Head of caudate nucleus (tissue), 42 donors: Measurements from ENCODE around the gene C6orf163.

Source experiments
- DNase-seq, 42 donors: peaks; one replicate each; pipeline versions ENCODE4 v3.0.0 to v3.0.0-alpha.2; 2020 to 2021; ENCODE audit warnings: mixed read lengths in 7 of 42
- intact Hi-C: fragments of 100-400 bp; cut with DNase I; formaldehyde crosslinking; loops from one replicate; pipeline ENCODE4 v1.15.0; 2022

The C6orf163 gene

GRCh38 chr6:87350516-87350915 lies 5.9 kb downstream of the C6orf163 start:
- no peak for DNase-seq
- intact Hi-C loops: no loop called here

- intact Hi-C loops: no loop called here
- DNase-seq: no peak
Observed at GRCh38 chr6:87351583-87351982, 7.0 kb downstream of the C6orf163 start.

GRCh38 chr6:87356181-87356580 lies 11.6 kb downstream of the C6orf163 start:
- intact Hi-C loops: no loop called here
- no peak for DNase-seq

GRCh38 chr6:87357479-87358196 lies 13.0 kb downstream of the C6orf163 start:
- intact Hi-C loops: no loop called here
- no peak for DNase-seq

GRCh38 chr6:87364602-87365252 lies 20.1 kb downstream of the C6orf163 start:
- DNase-seq: no peak
- intact Hi-C loops: no loop called here

- DNase-seq: no peak
- intact Hi-C loops: no loop called here
Observed at GRCh38 chr6:87366072-87366827, 21.6 kb downstream of the C6orf163 start.

GRCh38 chr6:87366899-87367298 lies 22.3 kb downstream of the C6orf163 start:
- no peak for DNase-seq
- intact Hi-C loops: no loop called here

- intact Hi-C loops: no loop called here
- DNase-seq: no peak
Observed at GRCh38 chr6:87373377-87373776, 28.8 kb downstream of the C6orf163 start.

GRCh38 chr6:87375315-87375714 lies 30.7 kb downstream of the C6orf163 start:
- no peak for DNase-seq
- intact Hi-C loops: no loop called here

GRCh38 chr6:87376643-87377042 lies 32.0 kb downstream of the C6orf163 start:
- no peak for DNase-seq

GRCh38 chr6:87378947-87379346 lies 34.3 kb downstream of the C6orf163 start:
- no peak for DNase-seq
- intact Hi-C loops: no loop called here

More at GRCh38 chr6:87376643-87377042, 32.0 kb downstream of the C6orf163 start:
- intact Hi-C loops: no loop called here

- intact Hi-C loops: no loop called here
- no peak for DNase-seq
Observed at GRCh38 chr6:87382861-87383260, 38.2 kb downstream of the C6orf163 start.

GRCh38 chr6:87384038-87384437 lies 39.4 kb downstream of the C6orf163 start:
- intact Hi-C loops: no loop called here
- no peak for DNase-seq

GRCh38 chr6:87384449-87384848 lies 39.8 kb downstream of the C6orf163 start:
- intact Hi-C loops: no loop called here
- DNase-seq: no peak

GRCh38 chr6:87391334-87391733 lies 46.7 kb downstream of the C6orf163 start:
- intact Hi-C loops: loop anchor here (10.0 kb wide), 1 partner anchor 237 kb away; the partner anchor contains the start of gene ZNF292

GRCh38 chr6:87393026-87393622 lies 48.5 kb downstream of the C6orf163 start:
- intact Hi-C loops: loop anchor here (10.0 kb wide), 1 partner anchor 238 kb away; the partner anchor contains the start of gene ZNF292

More at GRCh38 chr6:87391334-87391733, 46.7 kb downstream of the C6orf163 start:
- DNase-seq: peak in 5 of 42 donors; percentile 12 to 29 (median 21)

GRCh38 chr6:87395431-87395830 lies 50.8 kb downstream of the C6orf163 start:
- intact Hi-C loops: loop anchor here (10.0 kb wide), 1 partner anchor 241 kb away; the partner anchor contains the start of gene ZNF292
- DNase-seq: no peak

More at GRCh38 chr6:87393026-87393622, 48.5 kb downstream of the C6orf163 start:
- peak in 18 of 42 donors; percentile 14 to 78 (median 36) for DNase-seq

GRCh38 chr6:87396595-87397392 lies 52.2 kb downstream of the C6orf163 start:
- intact Hi-C loops: loop anchor here (10.0 kb wide), 1 partner anchor 242 kb away; the partner anchor contains the start of gene ZNF292
- peak in 6 of 42 donors; percentile 8 to 42 (median 27) for DNase-seq
